Measurements from ENCODE around the gene C4orf36.

C4orf36 gene

GRCh38 chr4:86924811-86925210, 32.6 kb upstream of the C4orf36 start:
- DNase-seq (ENCODE audit: low read depth) = no peak
- TF ChIP-seq CTCF (IDR thresholded peaks at IDR 0.05; ENCODE audit: insufficient read depth, low read depth, low read length, missing control alignments) = no peak
- no peak overlapping the region for H3K4me3 ChIP-seq (ENCODE audit: low read depth, low read length)

- no peak overlapping the region for H3K4me3 ChIP-seq (ENCODE audit: low read depth, low read length)
- TF ChIP-seq CTCF (IDR thresholded peaks at IDR 0.05; ENCODE audit: insufficient read depth, low read depth, low read length, missing control alignments) = no peak
- DNase-seq (ENCODE audit: low read depth) = no peak
These were observed 29.5 kb upstream of the C4orf36 start for GRCh38 chr4:86921608-86922252.

- no peak for DNase-seq (ENCODE audit: low read depth)
- H3K4me3 ChIP-seq (ENCODE audit: low read depth, low read length) = no peak overlapping the region
- no peak for TF ChIP-seq CTCF (IDR thresholded peaks at IDR 0.05; ENCODE audit: insufficient read depth, low read depth, low read length, missing control alignments)
These were observed 27.5 kb upstream of the C4orf36 start for GRCh38 chr4:86919561-86920223.

- no peak for TF ChIP-seq CTCF (IDR thresholded peaks at IDR 0.05; ENCODE audit: insufficient read depth, low read depth, low read length, missing control alignments)
- no peak for DNase-seq (ENCODE audit: low read depth)
- H3K4me3 ChIP-seq (ENCODE audit: low read depth, low read length) = no peak overlapping the region
These were observed 26.4 kb upstream of the C4orf36 start for GRCh38 chr4:86918539-86919072.

GRCh38 chr4:86917212-86918039, 25.2 kb upstream of the C4orf36 start:
- no peak overlapping the region for H3K4me3 ChIP-seq (ENCODE audit: low read depth, low read length)
- TF ChIP-seq CTCF (IDR thresholded peaks at IDR 0.05; ENCODE audit: insufficient read depth, low read depth, low read length, missing control alignments) = no peak
- no peak for DNase-seq (ENCODE audit: low read depth)

- DNase-seq (ENCODE audit: low read depth) = no peak
- TF ChIP-seq CTCF (IDR thresholded peaks at IDR 0.05; ENCODE audit: insufficient read depth, low read depth, low read length, missing control alignments) = no peak
- H3K4me3 ChIP-seq (ENCODE audit: low read depth, low read length) = no peak overlapping the region
These were observed 24.2 kb upstream of the C4orf36 start for GRCh38 chr4:86916392-86916791.

All from GM12865 (cell line).